NCI-H1417 treated with DMSO at 0.1 percent for 48 hours (cell line): ENCODE measurements around the gene ROBO2.

Experiments
- DNase-seq: peaks from one replicate; lab custom pipeline; 2025; lab: John Stamatoyannopoulos, UW

The ROBO2 gene

GRCh38 chr3:77052733-77053670 lies 13.1 kb downstream of the ROBO2 start:
- no peak for DNase-seq

DNA sequence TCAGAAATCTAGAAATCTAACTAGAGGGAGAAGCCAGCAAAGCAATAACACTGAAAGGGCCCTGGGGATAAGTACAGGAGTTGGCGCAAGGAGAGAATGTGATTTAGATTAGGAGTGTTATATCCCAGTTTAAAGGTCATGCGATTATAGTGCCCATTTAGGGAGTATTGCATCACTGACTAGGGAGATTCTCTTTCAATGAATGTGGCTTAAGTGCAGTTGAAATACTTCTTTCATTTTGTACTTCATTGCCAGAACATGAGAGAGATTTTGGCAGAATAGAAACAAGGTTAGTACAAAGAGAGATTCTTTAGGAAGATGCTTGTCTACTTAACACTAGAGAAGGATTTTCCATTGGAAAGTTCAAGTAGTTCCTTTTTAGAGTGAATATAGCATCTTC lies 13.9 kb downstream of the ROBO2 start:
- DNase-seq, result no peak

DNA sequence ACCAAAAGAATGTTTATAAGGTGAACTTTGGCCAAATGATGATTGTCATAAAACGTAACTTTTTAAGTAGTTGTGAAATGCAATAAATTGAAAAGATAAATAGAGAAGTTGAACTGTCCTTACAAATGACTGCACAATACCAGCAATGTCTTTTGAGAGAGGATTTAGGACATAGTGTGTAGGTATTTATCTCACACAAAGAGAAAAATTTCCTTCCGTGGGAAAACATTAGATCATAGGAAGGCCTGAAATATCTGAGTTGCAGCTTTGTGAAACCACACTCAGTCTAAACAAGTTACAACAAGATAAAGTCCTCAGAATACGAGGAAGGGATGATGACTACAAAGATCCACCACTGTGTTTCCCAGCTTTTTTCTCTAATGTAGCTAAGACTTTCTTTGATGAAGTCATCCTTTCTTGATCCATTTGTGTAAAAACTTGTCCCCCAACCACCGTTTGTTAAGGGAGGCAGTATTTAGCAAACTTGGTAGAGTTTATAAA lies 16.0 kb downstream of the ROBO2 start:
- no peak for DNase-seq

- DNase-seq, result no peak
Observed at GRCh38 chr3:77059354-77059753, 19.5 kb downstream of the ROBO2 start.

- DNase-seq, result no peak
Observed at GRCh38 chr3:77063423-77063822, 23.5 kb downstream of the ROBO2 start.

- DNase-seq, result no peak
Observed at GRCh38 chr3:77065750-77066149, 25.9 kb downstream of the ROBO2 start.

DNA sequence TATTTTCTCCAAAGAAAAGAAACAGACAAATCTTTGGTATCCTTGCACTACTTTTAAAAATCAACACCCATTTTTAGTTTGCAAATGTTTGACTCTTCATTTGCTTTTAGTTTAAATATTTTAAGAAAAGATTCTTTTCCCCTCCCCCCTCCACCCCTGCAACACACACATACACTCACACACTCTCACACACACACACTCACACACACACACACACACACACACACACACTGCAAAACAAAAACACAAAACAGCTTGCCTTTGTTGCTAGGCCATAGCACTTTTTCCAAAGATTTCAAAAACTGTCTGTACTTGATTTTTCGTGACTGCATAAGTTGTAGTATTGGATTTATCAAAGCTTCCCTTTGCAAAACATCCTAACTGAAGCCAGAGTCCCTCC lies 26.9 kb downstream of the ROBO2 start:
- no peak for DNase-seq

GRCh38 chr3:77068808-77069207 lies 28.9 kb downstream of the ROBO2 start:
- DNase-seq, result no peak

GRCh38 chr3:77071364-77071763 lies 31.5 kb downstream of the ROBO2 start:
- no peak for DNase-seq

GRCh38 chr3:77071809-77072208 lies 31.9 kb downstream of the ROBO2 start:
- no peak for DNase-seq

GRCh38 chr3:77072232-77072631 lies 32.3 kb downstream of the ROBO2 start:
- DNase-seq, result no peak

DNA sequence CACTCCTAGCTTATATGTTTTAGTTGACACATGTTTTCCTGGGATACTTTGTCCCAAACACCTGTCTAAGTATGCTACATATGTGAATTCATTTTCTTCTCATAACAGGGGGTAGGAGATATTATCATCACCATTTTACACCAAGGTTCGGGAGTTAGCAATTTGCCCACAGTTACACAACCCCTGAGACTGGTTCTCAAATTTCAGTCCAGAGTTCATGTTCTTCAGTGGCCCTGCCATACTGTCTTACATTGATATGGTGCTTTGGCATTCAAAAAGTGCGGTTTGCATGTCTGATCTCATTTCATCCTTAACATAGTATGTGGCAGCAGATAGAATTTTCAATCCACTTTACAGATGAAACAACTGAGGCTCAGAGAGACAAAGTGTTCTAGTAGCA lies 38.4 kb downstream of the ROBO2 start:
- DNase-seq, result no peak

GRCh38 chr3:77079988-77080610 lies 40.2 kb downstream of the ROBO2 start:
- no peak for DNase-seq

DNA sequence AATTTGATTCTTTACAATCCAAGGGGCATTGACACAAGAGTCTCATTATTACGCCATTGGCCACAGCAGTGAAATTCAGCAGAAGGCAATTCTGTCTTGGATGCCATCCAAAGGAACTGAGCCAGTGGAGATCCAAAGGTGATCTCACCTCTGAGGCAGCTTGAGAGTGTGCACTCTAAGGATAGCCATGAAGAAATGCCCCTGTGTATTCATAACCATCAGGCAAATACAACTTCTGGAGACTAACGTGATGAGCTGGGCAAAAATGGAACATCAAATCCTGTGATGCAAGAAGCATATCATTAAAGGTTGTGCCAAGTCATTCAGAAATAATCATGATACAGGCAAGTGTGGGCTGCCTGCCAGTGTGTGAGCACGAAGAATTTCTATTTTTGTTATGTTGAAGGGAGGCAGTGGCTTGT lies 41.4 kb downstream of the ROBO2 start:
- DNase-seq, result no peak

- no peak for DNase-seq
Observed at GRCh38 chr3:77084511-77084910, 44.6 kb downstream of the ROBO2 start.

GRCh38 chr3:77086408-77086807 lies 46.5 kb downstream of the ROBO2 start:
- no peak for DNase-seq

- no peak for DNase-seq
Observed at GRCh38 chr3:77091809-77092208, 51.9 kb downstream of the ROBO2 start.

DNA sequence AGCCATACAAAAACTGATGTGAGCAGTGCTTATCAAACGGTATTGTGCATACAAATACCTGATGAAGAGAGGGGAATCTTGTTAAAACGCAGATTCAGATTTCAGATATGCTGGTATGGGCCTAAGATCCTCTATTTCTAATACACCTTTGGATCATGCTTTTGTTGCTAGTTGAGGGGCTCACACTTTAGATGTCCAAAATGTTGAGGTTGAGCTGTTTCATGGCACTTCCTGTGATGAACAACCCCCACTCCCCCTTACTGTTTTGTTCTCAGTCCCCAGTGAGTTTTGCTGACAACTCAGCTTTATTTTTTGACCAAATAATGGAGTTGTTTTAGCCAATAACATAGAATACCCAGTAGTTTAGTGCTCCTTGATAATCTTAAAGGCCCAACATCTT lies 53.2 kb downstream of the ROBO2 start:
- DNase-seq, result no peak

DNA sequence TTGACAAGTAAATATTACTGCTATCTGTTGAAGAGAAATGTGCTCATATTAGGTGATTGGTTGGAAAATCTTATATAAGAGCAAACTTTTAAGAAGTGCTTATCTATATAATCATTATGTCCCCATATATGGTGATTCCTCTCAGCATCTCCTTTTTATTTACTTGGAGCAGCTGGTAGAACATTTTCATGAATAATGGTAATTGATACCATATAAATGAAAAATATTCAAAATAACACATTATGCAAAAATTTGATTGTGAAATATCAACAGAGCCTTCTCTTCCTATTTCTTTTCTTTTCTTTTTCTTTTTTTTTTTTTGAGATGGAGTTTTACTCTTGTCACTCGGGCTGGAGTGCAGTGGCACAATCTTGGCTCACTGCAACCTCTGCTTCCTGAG lies 56.2 kb downstream of the ROBO2 start:
- DNase-seq, result no peak

DNA sequence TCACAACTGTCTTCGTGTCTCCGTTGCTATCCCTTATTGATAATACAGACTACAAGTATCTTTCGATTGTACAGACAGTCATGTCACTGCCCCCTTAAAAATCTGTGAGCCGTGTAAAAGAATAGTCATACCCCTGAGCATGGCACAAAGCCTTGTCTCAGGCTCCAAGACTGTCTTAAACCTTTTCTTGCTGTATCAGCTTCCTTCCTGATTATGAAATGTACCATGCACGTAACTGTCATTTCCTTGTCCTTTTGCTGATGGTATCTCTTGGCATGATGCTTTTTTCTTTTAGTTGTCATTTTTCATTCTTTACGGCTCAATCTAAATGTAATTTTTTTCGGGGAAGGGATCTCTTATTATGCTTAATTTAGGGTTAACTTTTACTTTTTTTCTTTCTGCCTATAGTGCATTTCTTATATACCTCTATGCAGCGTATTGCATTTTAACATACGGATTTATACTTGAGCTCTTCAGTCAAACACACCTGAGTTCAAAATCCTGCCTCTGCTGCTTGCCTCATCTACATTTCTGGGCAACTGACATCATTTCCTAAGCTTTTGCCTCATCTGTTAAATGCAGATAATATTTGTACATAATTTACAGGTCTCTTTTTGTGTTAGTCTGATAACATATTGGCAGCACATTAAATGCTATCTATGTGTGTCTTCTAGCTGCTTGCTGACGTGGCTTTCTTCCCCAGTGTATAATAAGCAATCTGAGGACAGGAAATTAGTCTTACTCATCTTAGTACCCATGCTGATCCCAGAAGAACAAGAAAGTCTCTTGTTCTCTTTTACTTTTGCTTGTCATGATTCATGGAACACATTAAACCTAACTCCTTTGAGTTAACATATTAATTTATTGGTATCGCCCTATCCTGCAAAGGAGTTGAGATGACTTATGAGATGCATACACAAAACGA lies 57.3 kb downstream of the ROBO2 start:
- DNase-seq, result no peak

- no peak for DNase-seq
Observed at GRCh38 chr3:77102951-77103769, 63.3 kb downstream of the ROBO2 start.
